Mesothelial cell of epicardium (in vitro differentiated cells): ENCODE measurements around the gene FNDC3B. TPM values are rescaled to one million over a fixed set of nuclear protein-coding genes. Genes with fewer than 3 reads are reported as not detected.
A peak's percentile ranks its signal among the peaks of the same experiment; 100 is the strongest.

Experiments
- DNase-seq, 2 experiments: peaks; one replicate each; pipeline ENCODE4 v3.0.0; 2021; ENCODE audit warnings: low spot score in 2 of 2; ENCODE audit not compliant: unreplicated experiment in 2 of 2
- H3K27ac Mint-ChIP-seq: 2 replicates; pipeline ENCODE4 v1.8.0; 2021; ENCODE audit warnings: mixed read lengths
- H3K27me3 Mint-ChIP-seq: 2 replicates; pipeline ENCODE4 v1.8.0; 2021; ENCODE audit warnings: low read depth, mixed read lengths
- H3K36me3 Mint-ChIP-seq: 2 replicates; pipeline ENCODE4 v1.8.0; 2021; ENCODE audit warnings: mixed read lengths
- H3K4me1 Mint-ChIP-seq: 2 replicates; pipeline ENCODE4 v1.8.0; 2021; ENCODE audit warnings: mixed read lengths
- H3K4me3 Mint-ChIP-seq: 2 replicates; pipeline ENCODE4 v1.8.0; 2021; ENCODE audit warnings: mild to moderate bottlenecking, moderate library complexity, mixed read lengths
- H3K9me3 Mint-ChIP-seq: 2 replicates; pipeline ENCODE4 v1.8.0; 2021; ENCODE audit warnings: mixed read lengths
- CTCF ChIP-seq: fragments of 200-600 bp; sonication (generic); IDR thresholded peaks from one replicate; pipeline ENCODE4 v1.5.0; 2021; ENCODE audit warnings: antibody characterized with exemption; ENCODE audit not compliant: unreplicated experiment
- total RNA-seq: library from RNA; stranded (reverse); gene quantifications from 3 replicates; pipeline ENCODE4 v1.2.1, GENCODE V29; 2021

FNDC3B gene
- total RNA-seq, 1 donor from 2014 or later, result 131 TPM

GRCh38 chr3:172156586-172156955 is 117.2 kb downstream of the FNDC3B start:
- peaks cover 3% of the 10 kb centered on the region for H3K36me3 Mint-ChIP-seq
- peaks cover 59% of the 10 kb centered on the region for H3K4me1 Mint-ChIP-seq
- H3K27ac Mint-ChIP-seq, result peak overlapping the region; percentile 86
- no peak for DNase-seq
- peaks cover 5% of the 10 kb centered on the region for H3K9me3 Mint-ChIP-seq
- TF ChIP-seq CTCF, result no peak
- no peaks in the 10 kb centered on the region for H3K27me3 Mint-ChIP-seq
- no peak overlapping the region for H3K4me3 Mint-ChIP-seq

GRCh38 chr3:172157564-172158258 is 118.3 kb downstream of the FNDC3B start:
- Mint-ChIP-seq H3K4me3 (no peak overlapping the region), H3K27me3 (no peaks in the 10 kb centered on the region)

GRCh38 chr3:172158741-172159140 is 119.4 kb downstream of the FNDC3B start:
- H3K9me3 Mint-ChIP-seq, result peaks cover 5% of the 10 kb centered on the region
- no peak for TF ChIP-seq CTCF
- no peak overlapping the region for H3K4me3 Mint-ChIP-seq
- peaks cover 3% of the 10 kb centered on the region for H3K36me3 Mint-ChIP-seq
- H3K27ac Mint-ChIP-seq, result peak overlapping the region; percentile 6
- no peak for DNase-seq
- peaks cover 38% of the 10 kb centered on the region for H3K4me1 Mint-ChIP-seq
- no peaks in the 10 kb centered on the region for H3K27me3 Mint-ChIP-seq

More at GRCh38 chr3:172157564-172158258, 118.3 kb downstream of the FNDC3B start:
- Mint-ChIP-seq H3K36me3 (peaks cover 3% of the 10 kb centered on the region), H3K4me1 (peaks cover 48% of the 10 kb centered on the region), H3K27ac (no peak overlapping the region), H3K9me3 (peaks cover 5% of the 10 kb centered on the region)
- no peak for DNase-seq
- no peak for TF ChIP-seq CTCF

GRCh38 chr3:172159376-172159775 is 120.0 kb downstream of the FNDC3B start:
- TF ChIP-seq CTCF, result no peak
- H3K27ac Mint-ChIP-seq, result no peak overlapping the region
- peaks cover 34% of the 10 kb centered on the region for H3K4me1 Mint-ChIP-seq
- no peak for DNase-seq
- H3K4me3 Mint-ChIP-seq, result no peak overlapping the region
- H3K36me3 Mint-ChIP-seq, result peaks cover 3% of the 10 kb centered on the region
- no peaks in the 10 kb centered on the region for H3K27me3 Mint-ChIP-seq
- peaks cover 5% of the 10 kb centered on the region for H3K9me3 Mint-ChIP-seq

GRCh38 chr3:172159962-172160538 is 120.7 kb downstream of the FNDC3B start:
- Mint-ChIP-seq H3K27ac (peak overlapping the region; percentile 11), H3K27me3 (no peaks in the 10 kb centered on the region), H3K4me3 (no peak overlapping the region), H3K4me1 (peaks cover 31% of the 10 kb centered on the region), H3K36me3 (peaks cover 5% of the 10 kb centered on the region), H3K9me3 (peaks cover 5% of the 10 kb centered on the region)
- no peak for DNase-seq
- no peak for TF ChIP-seq CTCF
